GM12873 (cell line): Measurements from ENCODE around the gene DCTD.

Experiments used
- CTCF ChIP-seq: IDR thresholded peaks from 2 replicates; pipeline ENCODE4 v1.5.1; 2012; ENCODE audit warnings: low read depth, mild to moderate bottlenecking, moderate library complexity, low read length, control low read depth; ENCODE audit not compliant: insufficient read depth; ENCODE audit errors: missing control alignments

The DCTD gene

GRCh38 chr4:182908124-182908523 lies 9.1 kb downstream of the DCTD start:
- no peak for TF ChIP-seq CTCF

GRCh38 chr4:182907396-182907795 lies 9.8 kb downstream of the DCTD start:
- TF ChIP-seq CTCF: no peak

GRCh38 chr4:182906786-182907185 lies 10.4 kb downstream of the DCTD start:
- no peak for TF ChIP-seq CTCF

GRCh38 chr4:182905038-182905437 lies 12.1 kb downstream of the DCTD start:
- no peak for TF ChIP-seq CTCF

- TF ChIP-seq CTCF: no peak
These were observed 12.9 kb downstream of the DCTD start for GRCh38 chr4:182904211-182904761.

GRCh38 chr4:182903013-182903412 lies 14.2 kb downstream of the DCTD start:
- TF ChIP-seq CTCF: no peak

GRCh38 chr4:182901337-182901736 lies 15.8 kb downstream of the DCTD start:
- TF ChIP-seq CTCF: no peak
